GM18520 (cell line): ENCODE results near the gene TSPAN12.
"Not testable (repeated sequence)": the region's sequence is repeated elsewhere in the genome, so short reads cannot be mapped to it uniquely, and the experiment has no call there.

Experiments used
- ATAC-seq: cut with Tn5 transposase; IDR thresholded peaks from one replicate; pipeline ENCODE4 v1.9.1; 2021; ENCODE audit not compliant: unreplicated experiment

TSPAN12 gene

GRCh38 chr7:120807390-120807789 is 50.6 kb downstream of the TSPAN12 start:
- no peak for ATAC-seq

- peak; percentile 81 for ATAC-seq
Observed at GRCh38 chr7:120806669-120807068, 51.3 kb downstream of the TSPAN12 start.

GRCh38 chr7:120805636-120806388 is 52.1 kb downstream of the TSPAN12 start:
- no peak for ATAC-seq

GRCh38 chr7:120802751-120803150 is 55.2 kb downstream of the TSPAN12 start:
- ATAC-seq, result no peak

GRCh38 chr7:120799813-120800475 is 58.0 kb downstream of the TSPAN12 start:
- ATAC-seq, result no peak

- no peak for ATAC-seq
Observed at GRCh38 chr7:120799147-120799546, 58.8 kb downstream of the TSPAN12 start.

- no peak for ATAC-seq
Observed at GRCh38 chr7:120797026-120797645, 60.8 kb downstream of the TSPAN12 start.

- ATAC-seq, result no peak
Observed at GRCh38 chr7:120794106-120794729, 63.7 kb downstream of the TSPAN12 start.

- ATAC-seq, result no peak
Observed at GRCh38 chr7:120793213-120793936, 64.6 kb downstream of the TSPAN12 start.

GRCh38 chr7:120792861-120793130 is 65.1 kb downstream of the TSPAN12 start:
- no peak for ATAC-seq

GRCh38 chr7:120792091-120792860 is 65.7 kb downstream of the TSPAN12 start:
- peak; percentile 83 for ATAC-seq

- ATAC-seq, result no peak
Observed at GRCh38 chr7:120785095-120785494, 72.8 kb downstream of the TSPAN12 start.

- ATAC-seq, result no peak
Observed at GRCh38 chr7:120783721-120784120, 74.2 kb downstream of the TSPAN12 start.

- ATAC-seq, result no peak
Observed at GRCh38 chr7:120783273-120783672, 74.7 kb downstream of the TSPAN12 start.

- ATAC-seq, result not testable (repeated sequence)
Observed at GRCh38 chr7:120781924-120782323, 76.0 kb downstream of the TSPAN12 start.

GRCh38 chr7:120780938-120781337 is 77.0 kb downstream of the TSPAN12 start:
- ATAC-seq, result no peak

GRCh38 chr7:120780451-120780850 is 77.5 kb downstream of the TSPAN12 start:
- ATAC-seq, result not testable (repeated sequence)

GRCh38 chr7:120779078-120779477 is 78.9 kb downstream of the TSPAN12 start:
- not testable (repeated sequence) for ATAC-seq

GRCh38 chr7:120775755-120776154 is 82.2 kb downstream of the TSPAN12 start:
- no peak for ATAC-seq

GRCh38 chr7:120774481-120774880 is 83.5 kb downstream of the TSPAN12 start:
- no peak for ATAC-seq
